HCT116 (cell line): ENCODE data around the gene PPP2R2D. TPM values are rescaled to one million over a fixed set of nuclear protein-coding genes. Genes with fewer than 3 reads are reported as not detected.

ENCODE experiments used
- ATAC-seq: fragments of 200-7000 bp; cut with Tn5 transposase; 2 replicates; pipeline ENCODE4 v1.9.1; 2020; ENCODE audit warnings: mild to moderate bottlenecking, moderate library complexity
- BruUV-seq: library from RNA; stranded (reverse); fragments of 400-500 nt; replicated peaks from 2 replicates; lab custom pipeline; 2021; lab: Mats Ljungman, UMichigan
- CTCF ChIA-PET: fragments of 300-600 bp; sonication (Branson Sonifier 250); formaldehyde crosslinking; loops from one replicate; lab custom pipeline; 2021; ENCODE audit warnings: antibody characterized with exemption; lab: Charles Lee
- POLR2A ChIA-PET: fragments of 300-600, 350-600 bp; sonication (Branson Sonifier 250); formaldehyde crosslinking; loops from one replicate; lab custom pipeline; 2021; ENCODE audit warnings: antibody characterized with exemption; lab: Charles Lee
- RAD21 ChIA-PET, 2 experiments: fragments of 300-600 bp; sonication (Branson Sonifier 250); formaldehyde crosslinking; loops; one replicate each; lab custom pipeline; 2023; ENCODE audit warnings: low total read pairs in 2 of 2; ENCODE audit not compliant: uncharacterized antibody in 2 of 2, unreplicated experiment in 2 of 2, low non-redundant PET in 1 of 2; lab: Charles Lee
- DNase-seq: peaks from one replicate; pipeline ENCODE4 v3.0.0-alpha.2; 2010; ENCODE audit warnings: low read depth, low spot score
- H2AFZ ChIP-seq: fragments of 200-600 bp; shearing (Covaris generic), sonication (generic); 2 replicates; pipeline ENCODE4 v1.6.1; 2017; ENCODE audit warnings: low read depth, mixed run types, mixed read lengths, antibody characterized with exemption, low read length; ENCODE audit not compliant: poor library complexity, severe bottlenecking
- H3K27ac ChIP-seq: 2 replicates; pipeline ENCODE4 v1.5.1; 2012; ENCODE audit warnings: low read depth, low read length
- H3K27me3 ChIP-seq: fragments of 200-600 bp; sonication (generic); 2 replicates; pipeline ENCODE4 v1.6.1; 2016; ENCODE audit warnings: mixed run types, low read length, mixed read lengths; ENCODE audit not compliant: insufficient read depth
- H3K36me3 ChIP-seq, 2 experiments: fragments of 200-500 bp in 1 of 2; fragments of 200-600 bp in 1 of 2; sonication (Bioruptor generic) in 1 of 2; sonication (generic) in 1 of 2; 2 replicates each; pipeline versions ENCODE4 v1.5.1 to v1.6.1; 2014 to 2016; ENCODE audit warnings: low read length in 2 of 2, inconsistent platforms in 1 of 2, mixed read lengths in 1 of 2, mixed run types in 1 of 2; ENCODE audit not compliant: insufficient read depth in 2 of 2, control insufficient read depth in 1 of 2
- H3K4me1 ChIP-seq, 2 experiments: fragments of 200-600 bp in 1 of 2; sonication (generic) in 1 of 2; 2 replicates each; pipeline versions ENCODE4 v1.5.1 to v1.6.1; 2012 to 2017; ENCODE audit warnings: low read length in 2 of 2, inconsistent platforms in 1 of 2, mild to moderate bottlenecking in 1 of 2, mixed read lengths in 1 of 2, mixed run types in 1 of 2, moderate library complexity in 1 of 2; ENCODE audit not compliant: insufficient read depth in 2 of 2, control insufficient read depth in 1 of 2
- H3K4me2 ChIP-seq: fragments of 200-600 bp; sonication (generic); 2 replicates; pipeline ENCODE4 v1.6.1; 2017; ENCODE audit warnings: mixed run types, low read length, mixed read lengths
- H3K4me3 ChIP-seq, 2 experiments: fragments of 200-600 bp in 1 of 2; sonication (generic) in 1 of 2; replicated peaks in 1 of 2; 2 replicates each; pipeline ENCODE4 v1.5.1; 2011 to 2016; ENCODE audit warnings: low read length in 2 of 2, control low read depth in 1 of 2, low read depth in 1 of 2, mild to moderate bottlenecking in 1 of 2, mixed read lengths in 1 of 2, mixed run types in 1 of 2
- H3K79me2 ChIP-seq: fragments of 200-600 bp; sonication (generic); 2 replicates; pipeline ENCODE4 v1.6.1; 2017; ENCODE audit warnings: mild to moderate bottlenecking, mixed run types, low read length, moderate library complexity, mixed read lengths; ENCODE audit not compliant: insufficient read depth
- H3K9ac ChIP-seq: fragments of 200-600 bp; sonication (generic); 2 replicates; pipeline ENCODE4 v1.6.1; 2016; ENCODE audit warnings: low read length, mixed read lengths
- H3K9me2 ChIP-seq: fragments of 200-600 bp; sonication (generic), shearing (Covaris generic); 2 replicates; pipeline ENCODE4 v1.6.1; 2017; ENCODE audit warnings: mixed run types, mild to moderate bottlenecking, moderate library complexity; ENCODE audit not compliant: insufficient read depth
- H3K9me3 ChIP-seq, 2 experiments: fragments of 200-500 bp in 1 of 2; fragments of 200-600 bp in 1 of 2; sonication (Bioruptor generic) in 1 of 2; sonication (generic) in 1 of 2; 2 replicates each; pipeline ENCODE4 v1.6.1; 2014 to 2017; ENCODE audit warnings: low read length in 2 of 2, mixed read lengths in 2 of 2, inconsistent platforms in 1 of 2, low read depth in 1 of 2, mild to moderate bottlenecking in 1 of 2, mixed run types in 1 of 2, moderate library complexity in 1 of 2; ENCODE audit not compliant: control insufficient read depth in 1 of 2, insufficient read depth in 1 of 2
- H4K20me1 ChIP-seq: fragments of 200-600 bp; sonication (generic), shearing (Covaris generic); 2 replicates; pipeline ENCODE4 v1.6.1; 2017; ENCODE audit warnings: mixed run types, mild to moderate bottlenecking, moderate library complexity; ENCODE audit not compliant: insufficient read depth
- ATF3 ChIP-seq: IDR thresholded peaks from 2 replicates; pipeline ENCODE4 v1.6.1; 2012
- CBX3 ChIP-seq: IDR thresholded peaks from 2 replicates; pipeline ENCODE4 v1.6.1; 2012; ENCODE audit warnings: low read depth
- CTCF ChIP-seq, 3 experiments: fragments of 200-600 bp in 1 of 3; sonication (generic) in 1 of 3; IDR thresholded peaks in 2 of 3; conservative IDR thresholded peaks in 1 of 3; 2 replicates each; pipeline ENCODE4 v1.5.1; 2012 to 2017; ENCODE audit warnings: low read depth in 2 of 3, low read length in 2 of 3, antibody characterized with exemption in 1 of 3, borderline replicate concordance in 1 of 3, control low read depth in 1 of 3, mild to moderate bottlenecking in 1 of 3, mixed read lengths in 1 of 3, mixed run types in 1 of 3, moderate library complexity in 1 of 3; ENCODE audit not compliant: insufficient read depth in 1 of 3
- EGR1 ChIP-seq: IDR thresholded peaks from 2 replicates; pipeline ENCODE4 v1.6.1; 2012; ENCODE audit warnings: low read depth
- EZH2 ChIP-seq: fragments of 200-600 bp; sonication (generic); IDR thresholded peaks from 2 replicates; pipeline ENCODE4 v1.6.1; 2017; ENCODE audit warnings: antibody characterized with exemption, mixed run types
- FOSL1 ChIP-seq: IDR thresholded peaks from 2 replicates; pipeline ENCODE4 v1.6.1; 2012; ENCODE audit warnings: low read depth
- MAX ChIP-seq: IDR thresholded peaks from 2 replicates; pipeline ENCODE4 v1.6.1; 2012
- POLR2A ChIP-seq: IDR thresholded peaks from 2 replicates; pipeline ENCODE4 v1.7.0; 2011; ENCODE audit warnings: borderline replicate concordance; ENCODE audit not compliant: insufficient read depth, insufficient read length; ENCODE audit errors: extremely low read depth
- POLR2AphosphoS5 ChIP-seq: IDR thresholded peaks from 2 replicates; pipeline ENCODE4 v1.6.1; 2011; ENCODE audit warnings: mild to moderate bottlenecking, low read depth, low read length, moderate library complexity
- RAD21 ChIP-seq: IDR thresholded peaks from 2 replicates; pipeline ENCODE4 v1.6.1; 2012; ENCODE audit warnings: low read depth, mild to moderate bottlenecking
- SP1 ChIP-seq: IDR thresholded peaks from 2 replicates; pipeline ENCODE4 v1.6.1; 2012; ENCODE audit warnings: low read depth
- TCF7L2 ChIP-seq: IDR thresholded peaks from 2 replicates; pipeline ENCODE4 v1.7.0; 2011; ENCODE audit warnings: borderline replicate concordance, inconsistent platforms; ENCODE audit not compliant: insufficient read depth, insufficient read length; ENCODE audit errors: extremely low read depth
- YY1 ChIP-seq: IDR thresholded peaks from 2 replicates; pipeline ENCODE4 v1.6.1; 2011; ENCODE audit warnings: low read length, low read depth, moderate library complexity, mild to moderate bottlenecking; ENCODE audit not compliant: insufficient replicate concordance; ENCODE audit errors: extremely low read depth
- ZBTB33 ChIP-seq: IDR thresholded peaks from 2 replicates; pipeline ENCODE4 v1.6.1; 2011; ENCODE audit warnings: mild to moderate bottlenecking, low read length, moderate library complexity; ENCODE audit not compliant: insufficient replicate concordance; ENCODE audit errors: extremely low read depth
- ZFX ChIP-seq: fragments of 450-650 bp; IDR thresholded peaks from 2 replicates; pipeline ENCODE4 v1.6.1; 2017
- ZNF274 ChIP-seq: fragments of 200-500 bp; sonication (Bioruptor generic); IDR thresholded peaks from 2 replicates; pipeline ENCODE4 v1.6.1; 2014; ENCODE audit warnings: mild to moderate bottlenecking, low read depth, low read length, inconsistent platforms
- intact Hi-C: fragments of 100-400 bp; cut with micrococcal nuclease; formaldehyde crosslinking; loops from 2 replicates; pipeline ENCODE4 v1.10.0; 2022
- total RNA-seq: library from RNA; stranded (reverse); gene quantifications from one replicate; pipeline ENCODE4 v1.2.1, GENCODE V29; 2021; ENCODE audit not compliant: unreplicated experiment

The PPP2R2D gene
- total RNA-seq, 1 experiment from 2014 or later, result 18.1 TPM

GRCh38 chr10:131926743-131927595 is 26.2 kb downstream of the PPP2R2D start (continued):
- TF ChIP-seq CTCF (IDR thresholded peaks at IDR 0.05 in 2 of 3, conservative IDR thresholded peaks at IDR 0.05 in 1 of 3; ENCODE audit: borderline replicate concordance in 1 of 3, insufficient read depth in 1 of 3, low read depth in 2 of 3, low read length in 2 of 3) (no peak), TCF7L2 (no peak), EZH2 (no peak), ZFX (no peak), RAD21 (no peak), POLR2A (no peak)

GRCh38 chr10:131928248-131929095 is 27.7 kb downstream of the PPP2R2D start:
- Histone ChIP-seq H2AFZ (no peak overlapping the region), H3K4me1 (no peaks in the 10 kb centered on the region), H3K9me3 (no peaks in the 10 kb centered on the region), H3K4me2 (no peak overlapping the region), H3K4me3 (no peak overlapping the region), H4K20me1 (no peaks in the 10 kb centered on the region), H3K9ac (no peak overlapping the region), H3K27me3 (no peaks in the 10 kb centered on the region), H3K36me3 (no peaks in the 10 kb centered on the region), H3K79me2 (peaks cover 96% of the 10 kb centered on the region), H3K27ac (no peak overlapping the region), H3K9me2 (no peaks in the 10 kb centered on the region)
- intact Hi-C loops, result no loop called here
- no peak for DNase-seq
- CTCF ChIA-PET, result no interaction called here
- RAD21 ChIA-PET, result no interaction called here
- POLR2A ChIA-PET, result no interaction called here
- no peak for ATAC-seq
- no TSS peak for BruUV-seq
- TF ChIP-seq EZH2 (no peak), TCF7L2 (no peak), FOSL1 (no peak), ZNF274 (no peak), YY1 (no peak), ATF3 (no peak), ZBTB33 (no peak), RAD21 (no peak), EGR1 (no peak), MAX (no peak), POLR2AphosphoS5 (no peak), CBX3 (no peak), ZFX (no peak), SP1 (no peak)
